A549 (cell line): Measurements from ENCODE around the gene FAM78A. TPM values are rescaled to one million over a fixed set of nuclear protein-coding genes. Genes with fewer than 3 reads are reported as not detected.

ENCODE experiments used
- ATAC-seq, 2 experiments: fragments of 200-7000 bp in 1 of 2; fragments of >200 bp in 1 of 2; cut with Nextera tagmentation in 1 of 2; cut with Tn5 transposase in 1 of 2; 3 replicates each; pipeline versions ENCODE4 v1.8.0 to v1.9.1; 2018 to 2020; ENCODE audit warnings: mild to moderate bottlenecking in 1 of 2, moderate library complexity in 1 of 2
- CTCF ChIA-PET: fragments of 300-600 bp; sonication (Branson Sonifier 250); formaldehyde crosslinking; extraction: SDS; loops from one replicate; lab custom pipeline; 2021; ENCODE audit warnings: antibody characterized with exemption, inconsistent platforms; lab: Yijun Ruan, JAX
- POLR2A ChIA-PET: fragments of 350-600 bp; formaldehyde crosslinking; extraction: SDS; loops from one replicate; lab custom pipeline; 2021; ENCODE audit warnings: antibody characterized with exemption, inconsistent platforms; lab: Yijun Ruan, JAX
- DNase-seq, 2 experiments: peaks; one replicate each; pipeline versions ENCODE4 v3.0.0 to v3.0.0-alpha.2; 2011 to 2016; ENCODE audit warnings: low read depth in 1 of 2, low spot score in 1 of 2
- FAIRE-seq: peaks from 2 replicates; lab custom pipeline; 2011; peaks lifted over from hg19 to GRCh38; lab: Jason Lieb, UNC
- H3K27ac ChIP-seq, 2 experiments: fragments of >200 bp; sonication (Bioruptor Twin); formaldehyde crosslinking; 3 replicates each; pipeline ENCODE4 v1.5.1; 2016 to 2017
- H3K4me1 ChIP-seq: fragments of >200 bp; sonication (Bioruptor Twin); formaldehyde crosslinking; 3 replicates; pipeline ENCODE4 v1.6.1; 2016
- H3K4me2 ChIP-seq: fragments of >200 bp; sonication (Bioruptor Twin); formaldehyde crosslinking; 3 replicates; pipeline ENCODE4 v1.6.1; 2016
- H3K4me3 ChIP-seq: fragments of >200 bp; sonication (Bioruptor Twin); formaldehyde crosslinking; 3 replicates; pipeline ENCODE4 v1.5.1; 2016
- H3K9me3 ChIP-seq: fragments of >200 bp; sonication (Bioruptor Twin); formaldehyde crosslinking; 3 replicates; pipeline ENCODE4 v1.6.1; 2016
- BCL3 ChIP-seq: fragments of >200 bp; sonication (Bioruptor Twin); formaldehyde crosslinking; IDR thresholded peaks from 3 replicates; pipeline ENCODE4 v1.6.1; 2016
- CBX2 ChIP-seq: fragments of 200-600 bp; sonication (generic); IDR thresholded peaks from 2 replicates; pipeline ENCODE4 v1.6.1; 2016; ENCODE audit warnings: low read depth, mild to moderate bottlenecking, borderline replicate concordance
- CEBPB ChIP-seq, 2 experiments: fragments of >200 bp in 1 of 2; sonication (Bioruptor Twin) in 1 of 2; formaldehyde crosslinking in 1 of 2; IDR thresholded peaks; 2 replicates each; pipeline ENCODE4 v1.6.1; 2012 to 2016
- CHD2 ChIP-seq: fragments of 150-350 bp; IDR thresholded peaks from 2 replicates; pipeline ENCODE4 v1.6.1; 2014; ENCODE audit warnings: low read length; ENCODE audit not compliant: partially characterized antibody
- CTCF ChIP-seq: fragments of >200 bp; sonication (Bioruptor Twin); formaldehyde crosslinking; IDR thresholded peaks from 3 replicates; pipeline ENCODE4 v1.5.1; 2016
- EHF ChIP-seq: fragments of 250-450 bp; sonication (Bioruptor Pico); IDR thresholded peaks from 2 replicates; pipeline ENCODE4 v1.5.0; 2020; ENCODE audit warnings: mild to moderate bottlenecking
- EHMT2 ChIP-seq: fragments of 200-600 bp; sonication (generic); IDR thresholded peaks from 2 replicates; pipeline ENCODE4 v1.6.1; 2016; ENCODE audit warnings: antibody characterized with exemption, low read depth, mild to moderate bottlenecking, moderate library complexity
- FOSB ChIP-seq: fragments of 250-450 bp; sonication (Bioruptor Pico); IDR thresholded peaks from 2 replicates; pipeline ENCODE4 v1.5.0; 2020; ENCODE audit warnings: mild to moderate bottlenecking, moderate library complexity
- HDAC2 ChIP-seq: fragments of 200-600 bp; sonication (generic); IDR thresholded peaks from 2 replicates; pipeline ENCODE4 v1.6.1; 2016
- HES2 ChIP-seq: fragments of >200 bp; sonication (Bioruptor Twin); formaldehyde crosslinking; IDR thresholded peaks from 2 replicates; pipeline ENCODE4 v1.6.1; 2016
- HMGXB4 ChIP-seq: fragments of 250-450 bp; sonication (Bioruptor Pico); IDR thresholded peaks from 2 replicates; pipeline ENCODE4 v1.5.0; 2021; ENCODE audit warnings: mild to moderate bottlenecking, moderate library complexity, borderline replicate concordance
- KDM1A ChIP-seq: fragments of 200-600 bp; sonication (generic); IDR thresholded peaks from 2 replicates; pipeline ENCODE4 v1.6.1; 2016; ENCODE audit warnings: low read depth, mild to moderate bottlenecking
- MAX ChIP-seq: IDR thresholded peaks from 2 replicates; pipeline ENCODE4 v1.6.1; 2012
- MYC ChIP-seq: IDR thresholded peaks from 2 replicates; pipeline ENCODE4 v1.6.1; 2012; ENCODE audit warnings: mild to moderate bottlenecking, inconsistent platforms, low read length, improper control_type of control experiment, borderline replicate concordance
- NFE2L2 ChIP-seq: fragments of 150-350 bp; conservative IDR thresholded peaks from 2 replicates; pipeline ENCODE4 v1.6.1; 2014; ENCODE audit warnings: low read length
- NR3C1 ChIP-seq: fragments of >200 bp; sonication (Bioruptor Twin); formaldehyde crosslinking; IDR thresholded peaks from 3 replicates; pipeline ENCODE4 v1.6.1; 2017
- PHF8 ChIP-seq: fragments of 200-600 bp; sonication (generic); IDR thresholded peaks from 2 replicates; pipeline ENCODE4 v1.6.1; 2016; ENCODE audit warnings: low read depth, mild to moderate bottlenecking, antibody characterized with exemption, moderate library complexity, borderline replicate concordance
- POLR2A ChIP-seq: IDR thresholded peaks from 2 replicates; pipeline ENCODE4 v1.6.1; 2012; ENCODE audit warnings: mild to moderate bottlenecking, low read length
- POLR2AphosphoS2 ChIP-seq: conservative IDR thresholded peaks from 2 replicates; pipeline ENCODE4 v1.6.1; 2012; ENCODE audit warnings: low read length, improper control_type of control experiment, inconsistent platforms
- REST ChIP-seq: fragments of 200-600 bp; sonication (generic); IDR thresholded peaks from 2 replicates; pipeline ENCODE4 v1.6.1; 2016; ENCODE audit warnings: antibody characterized with exemption, mild to moderate bottlenecking, moderate library complexity
- SMC3 ChIP-seq: fragments of >200 bp; sonication (Bioruptor Twin); formaldehyde crosslinking; IDR thresholded peaks from 3 replicates; pipeline ENCODE4 v1.6.1; 2018; ENCODE audit warnings: inconsistent platforms
- TFCP2L1 ChIP-seq: fragments of 250-450 bp; sonication (Bioruptor Pico); IDR thresholded peaks from 2 replicates; pipeline ENCODE4 v1.5.0; 2021; ENCODE audit warnings: mild to moderate bottlenecking
- TP53 ChIP-seq: fragments of 250-450 bp; sonication (Bioruptor Pico); IDR thresholded peaks from 2 replicates; pipeline ENCODE4 v1.5.0; 2021; ENCODE audit warnings: mild to moderate bottlenecking, moderate library complexity
- ZNF302 ChIP-seq: fragments of 250-450 bp; sonication (Bioruptor Pico); IDR thresholded peaks from 2 replicates; pipeline ENCODE4 v1.9.0; 2021; ENCODE audit warnings: inconsistent platforms, mild to moderate bottlenecking, moderate library complexity
- WGBS: methylation state at CpG from one replicate; pipeline ENCODE4 v1.1.6; 2017; ENCODE audit errors: missing lambda C conversion rate; 5-methylcytosine and 5-hydroxymethylcytosine counted together
- polyA plus RNA-seq, 4 experiments: library from polyadenylated mRNA; depleted of rRNA in 3 of 4; stranded (reverse); fragments of >200 nt; fragmentation: RNase III in 1 of 4; extraction: RNeasy Plus Mini Kit Qiagen cat#74134 plus additional on column Dnase treatment in 1 of 4; gene quantifications; 2 replicates in 3 of 4; 3 replicates in 1 of 4; pipeline ENCODE4 v1.2.3, GENCODE V29; 2011 to 2017

Gene FAM78A
- polyA plus RNA-seq, 2 of the 4 experiments (the other 2 are of a cell fraction), result 0.44 to 0.50 TPM

- no peak overlapping the region for H3K4me2 ChIP-seq
- ChIA-PET POLR2A (no interaction called here), CTCF (interaction anchor here (1.2 to 1.7 kb wide), 2 partner anchors 42 to 116 kb away, joined by 3 to 4 read pairs; no protein-coding TSS in a partner anchor)
- ATAC-seq (no peak), DNase-seq (no peak), FAIRE-seq (no peak)
- H3K27ac ChIP-seq, result no peak overlapping the region
- H3K4me1 ChIP-seq, result peaks cover 5% of the 10 kb centered on the region
- TF ChIP-seq POLR2AphosphoS2, result no peak
- no peak for TF ChIP-seq CEBPB (IDR thresholded peaks at IDR 0.05)
- no peak for TF ChIP-seq NR3C1
- no peak for TF ChIP-seq MYC
- TF ChIP-seq TFCP2L1, result no peak
- TF ChIP-seq FOSB (CRISPR knock-in tag), result no peak
- TF ChIP-seq REST, result no peak
- 61% methylated on average over 2 of the region's 2 CpGs for WGBS
- no peak overlapping the region for H3K4me3 ChIP-seq
- H3K9me3 ChIP-seq, result no peaks in the 10 kb centered on the region
Observed at GRCh38 chr9:131220485-131220884, 55.8 kb downstream of the FAM78A start.

- Histone ChIP-seq H3K4me2 (no peak overlapping the region), H3K4me1 (no peaks in the 10 kb centered on the region), H3K9me3 (no peaks in the 10 kb centered on the region), H3K4me3 (no peak overlapping the region), H3K27ac (no peak overlapping the region)
- FAIRE-seq (no peak), ATAC-seq (no peak), DNase-seq (no peak)
- TF ChIP-seq HMGXB4 (CRISPR knock-in tag) (no peak), CTCF (no peak), ZNF302 (CRISPR knock-in tag) (no peak), BCL3 (no peak), EHF (CRISPR knock-in tag) (no peak), HES2 (no peak), POLR2A (no peak), NR3C1 (no peak), PHF8 (no peak), TP53 (CRISPR knock-in tag) (no peak), EHMT2 (no peak), HDAC2 (no peak), SMC3 (no peak), CHD2 (no peak), NFE2L2 (no peak), MAX (no peak), CBX2 (no peak), KDM1A (no peak)
- POLR2A ChIA-PET, result no interaction called here
- CTCF ChIA-PET, result interaction anchor here (1.0 to 1.8 kb wide), 3 partner anchors 10 to 118 kb away, joined by 3 to 5 read pairs (median 3); no protein-coding TSS in a partner anchor
- WGBS, result 78% methylated on average over 5 of the region's 5 CpGs
Observed at GRCh38 chr9:131218370-131218769, 57.9 kb downstream of the FAM78A start.
